Thyroid gland (tissue), 4 donors: Measurements from ENCODE around the gene VAMP5.

Source experiments
- CTCF ChIP-seq, 6 experiments: fragments of 200-600 bp in 3 of 6; fragments of 450-650 bp in 3 of 6; sonication (generic) in 3 of 6; IDR thresholded peaks; one replicate each; pipeline ENCODE4 v1.5.1; 2016 to 2019; ENCODE audit warnings: antibody characterized with exemption in 6 of 6, mild to moderate bottlenecking in 2 of 6, inconsistent platforms in 1 of 6, moderate library complexity in 1 of 6
- POLR2A ChIP-seq, 2 donors: fragments of 450-650 bp; IDR thresholded peaks; one replicate each; pipeline ENCODE4 v1.6.1; 2017; ENCODE audit warnings: antibody characterized with exemption in 2 of 2, mild to moderate bottlenecking in 2 of 2, moderate library complexity in 1 of 2

DNA sequence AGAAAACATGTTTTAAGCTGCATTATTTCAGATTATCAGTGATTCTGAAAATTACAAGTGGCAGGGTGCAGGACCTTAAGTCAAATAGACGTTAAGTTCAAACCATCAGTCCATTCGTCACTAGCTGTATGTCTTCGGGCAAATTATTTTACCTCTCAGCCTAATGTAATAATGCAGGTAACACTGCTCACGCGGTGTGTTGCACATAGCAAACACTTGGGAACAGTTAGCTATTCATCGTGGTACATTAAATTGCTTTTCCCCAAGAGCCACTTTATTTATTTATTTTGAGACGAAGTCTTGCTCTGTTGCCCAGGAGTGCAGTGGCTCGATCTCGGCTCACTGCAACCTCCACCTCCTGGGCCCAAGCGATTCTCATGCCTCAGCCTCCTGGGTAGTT is 35.1 kb upstream of the VAMP5 start:
- TF ChIP-seq CTCF (IDR thresholded peaks at IDR 0.05) (no peak), POLR2A (IDR thresholded peaks at IDR 0.05) (no peak)
